WERI-Rb-1 (cell line): ENCODE data around the gene ZNF691.

Experiments
- DNase-seq: peaks from one replicate; pipeline ENCODE4 v3.0.0-alpha.2; 2020
- H3K27ac ChIP-seq: fragments of 250-450 bp; sonication (Bioruptor Pico); 2 replicates; pipeline ENCODE4 v1.5.1; 2020; ENCODE audit warnings: mild to moderate bottlenecking, moderate library complexity
- H3K27me3 ChIP-seq: fragments of 250-450 bp; sonication (Bioruptor Pico); 2 replicates; pipeline ENCODE4 v1.5.1; 2021; ENCODE audit warnings: mild to moderate bottlenecking, low read depth, moderate library complexity; ENCODE audit not compliant: insufficient read depth, severe bottlenecking
- H3K36me3 ChIP-seq: fragments of 250-450 bp; sonication (Bioruptor Pico); 2 replicates; pipeline ENCODE4 v1.5.1; 2020; ENCODE audit warnings: mild to moderate bottlenecking, moderate library complexity
- H3K4me3 ChIP-seq: 2 replicates; pipeline ENCODE4 v1.5.1; 2011; ENCODE audit warnings: low read depth, mild to moderate bottlenecking, control low read depth, low read length
- H3K9me3 ChIP-seq: fragments of 250-450 bp; sonication (Bioruptor Pico); 2 replicates; pipeline ENCODE4 v1.5.1; 2021; ENCODE audit warnings: mild to moderate bottlenecking, moderate library complexity; ENCODE audit not compliant: severe bottlenecking
- CTCF ChIP-seq: IDR thresholded peaks from 2 replicates; pipeline ENCODE4 v1.5.1; 2011; ENCODE audit warnings: low read depth, mild to moderate bottlenecking, control low read depth, inconsistent platforms, low read length

ZNF691 gene

GRCh38 chr1:42846257-42847110, at the start of gene ZNF691:
TSS of gene ZNF691 (plus strand) at chr1:42846613. CDS start at chr1:42849659, 3,046 bp downstream.
- TF ChIP-seq CTCF, result peak; percentile 41
- Histone ChIP-seq H3K4me3 (peak within 1 kb of the TSS; percentile 60), H3K27ac (peak within 1 kb of the TSS; percentile 89)

GRCh38 chr1:42797414-42797813, 49.0 kb upstream of the ZNF691 start:
- H3K4me3 ChIP-seq, result no peak overlapping the region
- no peak for TF ChIP-seq CTCF
- H3K36me3 ChIP-seq, result no peaks in the 10 kb centered on the region
- H3K9me3 ChIP-seq, result no peaks in the 10 kb centered on the region
- H3K27me3 ChIP-seq, result no peaks in the 10 kb centered on the region
- H3K27ac ChIP-seq, result no peak overlapping the region
- DNase-seq, result no peak

More at GRCh38 chr1:42846257-42847110, at the start of gene ZNF691:
- Histone ChIP-seq H3K27me3 (no peaks in the 10 kb centered on the region), H3K36me3 (peaks cover 17% of the 10 kb centered on the region), H3K9me3 (no peaks in the 10 kb centered on the region)
- DNase-seq, result peak; percentile 94

- DNase-seq, result no peak
- H3K27me3 ChIP-seq, result no peaks in the 10 kb centered on the region
- no peaks in the 10 kb centered on the region for H3K9me3 ChIP-seq
- H3K27ac ChIP-seq, result no peak overlapping the region
- TF ChIP-seq CTCF, result no peak
- H3K36me3 ChIP-seq, result no peaks in the 10 kb centered on the region
- no peak overlapping the region for H3K4me3 ChIP-seq
Observed at GRCh38 chr1:42797979-42798378, 48.4 kb upstream of the ZNF691 start.

GRCh38 chr1:42801832-42802473, 44.5 kb upstream of the ZNF691 start:
- DNase-seq, result no peak
- no peak overlapping the region for H3K27ac ChIP-seq
- TF ChIP-seq CTCF, result no peak
- no peaks in the 10 kb centered on the region for H3K27me3 ChIP-seq
- peaks cover 5% of the 10 kb centered on the region for H3K9me3 ChIP-seq
- H3K36me3 ChIP-seq, result peaks cover 14% of the 10 kb centered on the region
- no peak overlapping the region for H3K4me3 ChIP-seq

- TF ChIP-seq CTCF, result no peak
- Histone ChIP-seq H3K27me3 (no peaks in the 10 kb centered on the region), H3K27ac (peak overlapping the region; percentile 58)
Observed at GRCh38 chr1:42806171-42806570, 40.2 kb upstream of the ZNF691 start.

More at GRCh38 chr1:42806171-42806570, 40.2 kb upstream of the ZNF691 start:
- H3K36me3 ChIP-seq, result peaks cover 19% of the 10 kb centered on the region
- H3K9me3 ChIP-seq, result peaks cover 5% of the 10 kb centered on the region
- DNase-seq, result no peak
- no peak overlapping the region for H3K4me3 ChIP-seq
